B cell (primary cell): Measurements from ENCODE around the gene PRKCQ. TPM values are rescaled to one million over a fixed set of nuclear protein-coding genes. Genes with fewer than 3 reads are reported as not detected.

ENCODE experiments used
- ATAC-seq: fragments of 200-7000 bp; cut with Tn5 transposase; one replicate; pipeline ENCODE4 v1.10.0; 2021; ENCODE audit warnings: low read depth, mild to moderate bottlenecking, moderate number of reproducible peaks, moderate library complexity
- CTCF ChIA-PET: fragments of 350-600 bp; sonication (Branson Sonifier 250); formaldehyde crosslinking; loops from one replicate; lab custom pipeline; 2021; ENCODE audit warnings: antibody characterized with exemption, inconsistent platforms; lab: Charles Lee
- POLR2A ChIA-PET: fragments of 350-600 bp; sonication (Branson Sonifier 250); formaldehyde crosslinking; loops from one replicate; lab custom pipeline; 2021; ENCODE audit warnings: antibody characterized with exemption; lab: Charles Lee
- DNase-seq: peaks from one replicate; pipeline ENCODE4 v3.0.0; 2013
- H2AFZ ChIP-seq: 2 replicates; pipeline ENCODE4 v1.6.1; 2012; ENCODE audit warnings: mild to moderate bottlenecking, low read depth, low read length; ENCODE audit not compliant: insufficient read depth, poor library complexity, severe bottlenecking
- H3K27ac ChIP-seq, 2 donors: 1 replicate in 1 of 2; 2 replicates in 1 of 2; pipeline ENCODE4 v1.5.1; 2012 to 2013; ENCODE audit warnings: low read length in 2 of 2, mild to moderate bottlenecking in 2 of 2, moderate library complexity in 1 of 2
- H3K27me3 ChIP-seq, 4 experiments: fragments of 200-600 bp in 1 of 4; sonication (generic) in 1 of 4; replicated peaks in 1 of 4; 1 replicate in 2 of 4; 2 replicates in 2 of 4; pipeline versions ENCODE4 v1.6.1 to v1.7.0; 2013 to 2016; ENCODE audit warnings: low read length in 3 of 4, mild to moderate bottlenecking in 2 of 4, mixed read lengths in 1 of 4, moderate library complexity in 1 of 4; ENCODE audit not compliant: insufficient read depth in 4 of 4, control insufficient read depth in 3 of 4; ENCODE audit errors: control extremely low read depth in 1 of 4
- H3K36me3 ChIP-seq, 2 experiments: replicated peaks in 1 of 2; 1 replicate in 1 of 2; 2 replicates in 1 of 2; pipeline versions ENCODE4 v1.6.1 to v1.7.1; 2013; ENCODE audit warnings: low read length in 1 of 2; ENCODE audit not compliant: insufficient read depth in 2 of 2, control insufficient read depth in 1 of 2; ENCODE audit errors: control extremely low read depth in 1 of 2, extremely low read depth in 1 of 2
- H3K4me1 ChIP-seq, 2 donors: fragments of 200-600 bp in 1 of 2; sonication (generic) in 1 of 2; 1 replicate in 1 of 2; 2 replicates in 1 of 2; pipeline versions ENCODE4 v1.5.1 to v1.6.1; 2013 to 2017; ENCODE audit warnings: low read length in 2 of 2; ENCODE audit not compliant: control insufficient read depth in 2 of 2, insufficient read depth in 2 of 2
- H3K4me2 ChIP-seq: replicated peaks from 2 replicates; pipeline ENCODE3; 2012; ENCODE audit warnings: mild to moderate bottlenecking, low read depth, low read length; ENCODE audit not compliant: poor library complexity, severe bottlenecking
- H3K4me3 ChIP-seq, 5 experiments: fragments of 200-600 bp in 1 of 5; sonication (generic) in 1 of 5; 1 replicate in 3 of 5; 2 replicates in 2 of 5; pipeline versions ENCODE4 v1.5.1 to v1.7.0; 2011 to 2016; ENCODE audit warnings: low read length in 4 of 5, mild to moderate bottlenecking in 4 of 5, low read depth in 2 of 5, control low read depth in 1 of 5, moderate library complexity in 1 of 5; ENCODE audit not compliant: insufficient read depth in 1 of 5; ENCODE audit errors: control extremely low read depth in 1 of 5, extremely low read depth in 1 of 5
- H3K79me2 ChIP-seq: fragments of 200-600 bp; sonication (generic); one replicate; pipeline ENCODE4 v1.6.0; 2016; ENCODE audit warnings: low read length; ENCODE audit not compliant: control insufficient read depth, insufficient read depth
- H3K9ac ChIP-seq: fragments of 200-600 bp; sonication (generic); 2 replicates; pipeline ENCODE4 v1.6.1; 2017; ENCODE audit warnings: mild to moderate bottlenecking, low read length, moderate library complexity
- H3K9me3 ChIP-seq, 3 donors: one replicate each; pipeline versions ENCODE4 v1.6.1 to v1.7.1; 2013; ENCODE audit warnings: low read length in 2 of 3; ENCODE audit not compliant: control insufficient read depth in 2 of 3, insufficient read depth in 1 of 3; ENCODE audit errors: control extremely low read depth in 1 of 3
- H4K20me1 ChIP-seq: 2 replicates; pipeline ENCODE4 v1.6.0; 2012; ENCODE audit warnings: mild to moderate bottlenecking, low read length; ENCODE audit not compliant: insufficient read depth, control insufficient read depth, poor library complexity, severe bottlenecking
- H3K27ac Mint-ChIP-seq: one replicate; pipeline ENCODE4 v1.8.0; 2021; ENCODE audit warnings: mixed read lengths
- H3K27me3 Mint-ChIP-seq: one replicate; pipeline ENCODE4 v1.8.0; 2021; ENCODE audit warnings: mixed read lengths
- H3K4me1 Mint-ChIP-seq: one replicate; pipeline ENCODE4 v1.8.0; 2021; ENCODE audit warnings: mixed read lengths
- H3K4me3 Mint-ChIP-seq: one replicate; pipeline ENCODE4 v1.8.0; 2021; ENCODE audit warnings: mixed read lengths
- H3K9me3 Mint-ChIP-seq: one replicate; pipeline ENCODE4 v1.8.0; 2022; ENCODE audit warnings: mixed read lengths; ENCODE audit not compliant: insufficient read depth
- EZH2 ChIP-seq: IDR thresholded peaks from 2 replicates; pipeline ENCODE4 v1.6.1; 2012; ENCODE audit warnings: borderline replicate concordance, low read depth, mild to moderate bottlenecking, moderate library complexity, low read length; ENCODE audit not compliant: insufficient read depth, poor library complexity, severe bottlenecking
- WGBS: methylation state at CpG from one replicate; pipeline ENCODE4 v1.1.5; 2013; ENCODE audit warnings: missing lambda C conversion rate; ENCODE audit not compliant: insufficient coverage; 5-methylcytosine and 5-hydroxymethylcytosine counted together
- intact Hi-C: fragments of 100-400 bp; cut with micrococcal nuclease; formaldehyde crosslinking; loops from one replicate; pipeline ENCODE4 v1.10.0; 2022
- polyA plus RNA-seq: library from polyadenylated mRNA; depleted of rRNA; stranded (reverse); fragments of >200 nt; gene quantifications from 2 replicates; pipeline ENCODE4 v1.2.3, GENCODE V29; 2012
- total RNA-seq, 2 donors: library from RNA; stranded (reverse); fragments of 120-200 nt in 1 of 2; gene quantifications; 1 replicate in 1 of 2; 2 replicates in 1 of 2; pipeline versions ENCODE4 v1.2.3 to v1.2.4, GENCODE V29; 2013 to 2022
- TF ChIP-seq, protein P1 (sequence below): fragments of 200-600 bp; IDR thresholded peaks from one replicate; pipeline ENCODE4 v1.8.0; 2022; ENCODE audit warnings: antibody characterized with exemption, mild to moderate bottlenecking

Gene PRKCQ
- total and polyA plus RNA-seq, 2 donors (not counting 1 experiment from before 2014, with no cell fraction given), result 0.15 to 0.16 TPM

DNA sequence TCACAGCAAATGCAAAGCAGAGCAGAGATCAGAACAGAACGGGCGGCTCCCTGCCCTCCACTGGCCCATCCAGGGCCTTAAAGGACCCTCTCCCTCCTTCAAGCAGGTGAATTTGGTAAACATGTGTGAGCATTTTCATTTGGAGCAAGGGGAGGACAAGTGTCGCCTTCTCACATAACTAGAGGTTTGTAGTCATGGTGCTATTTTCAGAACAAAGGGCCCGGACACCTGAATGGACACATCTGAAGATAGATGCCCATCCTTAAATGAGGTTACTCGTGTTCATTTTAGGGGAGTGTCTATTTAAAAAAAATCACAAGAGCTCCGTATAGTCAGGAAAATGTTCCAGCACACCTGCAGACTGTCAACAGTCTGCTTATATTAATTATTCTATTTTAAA lies 153.8 kb downstream of the PRKCQ start:
- ATAC-seq (no peak), DNase-seq (no peak)
- Histone ChIP-seq H3K27me3 (peaks cover 0 to 3% (median 0%) of the 10 kb centered on the region in 4 experiments), H3K36me3 (no peaks in the 10 kb centered on the region), H2AFZ (no peak overlapping the region), H3K4me2 (no peak overlapping the region), H3K4me1 (no peaks in the 10 kb centered on the region), H3K79me2 (no peaks in the 10 kb centered on the region), H4K20me1 (no peaks in the 10 kb centered on the region), H3K9ac (no peak overlapping the region), H3K27ac (no peak overlapping the region), H3K4me3 (no peak overlapping the region), H3K9me3 (no peaks in the 10 kb centered on the region)
- Mint-ChIP-seq H3K27ac (no peak overlapping the region), H3K9me3 (no peaks in the 10 kb centered on the region), H3K4me3 (no peak overlapping the region), H3K4me1 (no peaks in the 10 kb centered on the region), H3K27me3 (peaks cover 5% of the 10 kb centered on the region)
- ChIA-PET POLR2A (no interaction called here), CTCF (interaction anchor here (1.0 kb wide), 1 partner anchor 24 kb away, joined by 3 read pairs; no protein-coding TSS in a partner anchor)
- intact Hi-C loops, result no loop called here
- no CpG with 5 or more reads among the region's 6 CpGs for WGBS
- TF ChIP-seq, protein P1, sequence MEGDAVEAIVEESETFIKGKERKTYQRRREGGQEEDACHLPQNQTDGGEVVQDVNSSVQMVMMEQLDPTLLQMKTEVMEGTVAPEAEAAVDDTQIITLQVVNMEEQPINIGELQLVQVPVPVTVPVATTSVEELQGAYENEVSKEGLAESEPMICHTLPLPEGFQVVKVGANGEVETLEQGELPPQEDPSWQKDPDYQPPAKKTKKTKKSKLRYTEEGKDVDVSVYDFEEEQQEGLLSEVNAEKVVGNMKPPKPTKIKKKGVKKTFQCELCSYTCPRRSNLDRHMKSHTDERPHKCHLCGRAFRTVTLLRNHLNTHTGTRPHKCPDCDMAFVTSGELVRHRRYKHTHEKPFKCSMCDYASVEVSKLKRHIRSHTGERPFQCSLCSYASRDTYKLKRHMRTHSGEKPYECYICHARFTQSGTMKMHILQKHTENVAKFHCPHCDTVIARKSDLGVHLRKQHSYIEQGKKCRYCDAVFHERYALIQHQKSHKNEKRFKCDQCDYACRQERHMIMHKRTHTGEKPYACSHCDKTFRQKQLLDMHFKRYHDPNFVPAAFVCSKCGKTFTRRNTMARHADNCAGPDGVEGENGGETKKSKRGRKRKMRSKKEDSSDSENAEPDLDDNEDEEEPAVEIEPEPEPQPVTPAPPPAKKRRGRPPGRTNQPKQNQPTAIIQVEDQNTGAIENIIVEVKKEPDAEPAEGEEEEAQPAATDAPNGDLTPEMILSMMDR, result no peak
- TF ChIP-seq EZH2, result no peak

DNA sequence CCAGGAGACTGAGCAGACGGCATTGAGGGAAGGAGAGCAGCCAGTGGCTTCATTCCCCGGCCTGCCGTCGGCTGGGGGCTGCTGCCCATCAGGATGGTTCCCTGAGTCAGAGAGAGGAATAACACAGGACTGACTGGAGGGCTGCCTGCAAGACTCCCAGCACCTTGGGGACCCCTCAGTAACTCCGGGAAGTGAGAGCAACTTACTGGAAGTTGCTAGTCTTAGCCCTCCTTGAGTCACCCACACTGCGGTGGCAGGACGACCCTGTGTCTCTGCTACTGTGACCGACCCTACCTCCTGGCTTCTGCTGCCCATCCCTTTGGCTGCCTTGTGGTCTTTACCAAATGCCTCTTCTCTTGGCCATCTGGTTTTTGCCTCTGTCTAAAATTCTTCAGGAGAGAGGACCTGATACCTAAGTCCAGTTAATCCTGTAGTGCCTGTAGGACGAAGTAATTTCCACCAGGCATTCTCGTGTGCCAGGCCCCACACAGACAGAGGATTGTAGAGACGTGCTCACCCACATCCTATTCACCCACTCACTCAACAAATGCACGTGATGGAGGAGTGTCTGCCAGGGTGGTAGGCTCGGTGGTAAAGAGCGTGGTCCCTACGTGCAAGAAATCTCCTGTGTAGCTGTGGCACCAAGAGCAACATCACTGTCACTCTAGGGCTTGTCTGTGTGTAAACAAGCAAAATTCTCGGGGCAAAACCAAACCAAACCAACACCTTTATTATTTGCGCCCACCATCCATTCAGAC lies 156.5 kb downstream of the PRKCQ start:
- Histone ChIP-seq H3K79me2 (no peaks in the 10 kb centered on the region), H3K4me3 (no peak overlapping the region), H3K4me2 (no peak overlapping the region), H3K27me3 (peaks cover 0 to 3% (median 0%) of the 10 kb centered on the region in 4 experiments), H2AFZ (no peak overlapping the region), H3K36me3 (no peaks in the 10 kb centered on the region), H3K4me1 (no peaks in the 10 kb centered on the region), H3K9ac (no peak overlapping the region), H3K9me3 (no peaks in the 10 kb centered on the region), H4K20me1 (no peaks in the 10 kb centered on the region), H3K27ac (no peak overlapping the region)
- no peaks in the 10 kb centered on the region for H3K4me1 Mint-ChIP-seq
- ATAC-seq (no peak), DNase-seq (no peak)
- H3K27ac Mint-ChIP-seq, result no peak overlapping the region
- TF ChIP-seq, protein P1, result no peak
- no peak for TF ChIP-seq EZH2
- H3K27me3 Mint-ChIP-seq, result peaks cover 10% of the 10 kb centered on the region
- no peaks in the 10 kb centered on the region for H3K9me3 Mint-ChIP-seq
- ChIA-PET POLR2A (no interaction called here), CTCF (no interaction called here)
- intact Hi-C loops, result no loop called here
- WGBS, result 94% methylated on average over 13 of the region's 17 CpGs
- no peak overlapping the region for H3K4me3 Mint-ChIP-seq
